ENCODE results near the gene KIF25. TPM values are rescaled to one million over a fixed set of nuclear protein-coding genes. Genes with fewer than 3 reads are reported as not detected.

KIF25 gene
- total RNA-seq, 2 donors from 2014 or later, result 0.34 TPM; not detected in 1

DNA sequence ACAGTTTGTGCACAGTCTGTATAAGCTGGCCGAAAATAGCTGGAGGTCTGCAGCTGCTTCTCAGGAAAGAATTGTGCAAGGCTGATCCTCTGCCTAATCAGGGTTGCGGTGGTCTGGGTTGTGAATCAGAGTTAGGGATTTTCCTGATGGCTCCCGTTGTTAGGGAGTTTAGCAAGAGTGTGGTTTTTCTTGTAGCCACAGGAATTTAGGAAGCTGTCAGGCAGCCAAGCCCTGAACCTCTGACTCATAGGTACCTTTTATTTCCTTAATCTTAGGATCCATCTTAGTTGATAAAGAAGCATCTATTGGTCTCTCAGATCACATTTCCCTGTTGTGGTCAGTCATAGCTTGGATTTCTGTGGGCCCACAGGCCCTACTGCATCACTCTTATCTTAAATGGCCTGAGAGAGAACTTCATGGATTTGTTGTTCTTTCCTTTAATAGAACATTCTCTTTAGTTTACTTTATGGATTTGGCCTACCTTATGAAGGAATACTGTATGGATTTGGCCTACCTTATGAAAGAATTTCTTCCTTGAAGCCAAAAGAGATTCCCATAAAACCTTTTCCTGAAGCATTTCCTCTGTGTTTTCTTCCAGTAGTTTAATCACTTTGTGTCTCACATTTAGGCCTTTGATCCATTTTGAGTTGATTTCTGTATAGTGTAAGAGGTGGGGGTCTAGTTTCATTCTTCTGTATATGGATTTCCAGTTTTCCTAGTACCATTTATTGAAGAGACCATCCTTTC lies 10.3 kb downstream of the KIF25 start:
- H3K36me3 Mint-ChIP-seq (ENCODE audit: insufficient read depth in 2 of 2), result peaks cover 8 to 15% of the 10 kb centered on the region in 2 donors
- H3K27ac Mint-ChIP-seq, result no peak overlapping the region
- H3K4me1 Mint-ChIP-seq (ENCODE audit: low read depth), result no peaks in the 10 kb centered on the region
- ATAC-seq (replicated peaks in 1 of 2) (no peak), DNase-seq (no peak)
- no peaks in the 10 kb centered on the region for H3K27me3 Mint-ChIP-seq (ENCODE audit: low read depth)
- H3K4me3 Mint-ChIP-seq, result no peak overlapping the region
- H3K9me3 Mint-ChIP-seq, result peaks cover 10 to 16% of the 10 kb centered on the region in 2 donors

- no peak for ATAC-seq (replicated peaks in 1 of 2)
- Mint-ChIP-seq H3K4me1 (ENCODE audit: low read depth) (no peaks in the 10 kb centered on the region), H3K36me3 (ENCODE audit: insufficient read depth in 2 of 2) (peaks cover 9 to 15% of the 10 kb centered on the region in 2 donors), H3K27me3 (ENCODE audit: low read depth) (no peaks in the 10 kb centered on the region), H3K4me3 (no peak overlapping the region), H3K9me3 (peaks cover 13 to 16% of the 10 kb centered on the region in 2 donors), H3K27ac (no peak overlapping the region)
- DNase-seq, result no peak
These were observed 11.9 kb downstream of the KIF25 start for GRCh38 chr6:168009331-168009730.

GRCh38 chr6:168011291-168011690 lies 13.8 kb downstream of the KIF25 start:
- ATAC-seq (replicated peaks in 1 of 2) (no peak), DNase-seq (no peak)
- H3K4me1 Mint-ChIP-seq (ENCODE audit: low read depth), result no peaks in the 10 kb centered on the region
- H3K36me3 Mint-ChIP-seq (ENCODE audit: insufficient read depth in 2 of 2), result peaks cover 9 to 15% of the 10 kb centered on the region in 2 donors
- peaks cover 13 to 16% of the 10 kb centered on the region in 2 donors for H3K9me3 Mint-ChIP-seq
- no peaks in the 10 kb centered on the region for H3K27me3 Mint-ChIP-seq (ENCODE audit: low read depth)
- no peak overlapping the region for H3K4me3 Mint-ChIP-seq
- no peak overlapping the region for H3K27ac Mint-ChIP-seq

DNA sequence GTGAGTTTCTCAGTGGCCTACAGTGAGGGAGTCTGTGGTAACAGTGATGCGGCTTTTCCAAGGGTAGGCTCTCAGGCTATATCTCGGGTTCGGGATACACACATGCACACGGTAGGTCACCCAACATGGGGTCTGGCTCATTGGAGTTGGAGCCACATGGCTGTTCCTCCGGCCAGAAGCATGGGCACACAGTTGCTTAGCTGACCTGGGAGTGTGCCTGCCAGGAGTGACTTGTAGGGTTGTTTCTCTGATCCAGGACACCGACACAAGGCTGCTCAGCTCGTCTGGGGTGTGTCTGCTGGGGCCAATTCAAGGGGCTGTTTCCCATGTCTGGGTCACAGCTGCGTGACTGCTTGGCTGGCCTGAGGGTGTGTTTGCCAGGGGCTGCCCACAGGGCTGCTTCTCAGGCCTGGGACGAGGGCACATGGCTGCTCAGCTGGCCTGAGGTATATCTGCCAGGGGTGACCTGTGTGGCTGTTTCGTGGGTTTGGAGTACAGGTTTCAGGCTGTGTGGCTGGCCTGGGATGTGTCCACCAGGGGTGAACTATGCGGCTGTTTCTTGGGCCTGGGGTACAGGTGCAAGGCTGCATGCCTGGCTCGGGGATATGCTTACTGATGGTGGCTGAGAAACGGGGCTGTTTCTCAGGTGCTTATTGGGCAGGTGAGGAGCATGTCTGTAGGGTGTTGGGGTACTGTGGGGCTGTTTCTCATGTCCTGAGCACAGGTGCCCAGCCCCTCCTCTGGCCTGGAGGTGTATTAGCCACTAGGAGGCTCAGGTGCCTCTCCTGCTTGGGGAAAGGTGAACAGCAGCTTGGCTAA lies 15.2 kb downstream of the KIF25 start:
- Mint-ChIP-seq H3K36me3 (ENCODE audit: insufficient read depth in 2 of 2) (peaks cover 9 to 15% of the 10 kb centered on the region in 2 donors), H3K4me1 (ENCODE audit: low read depth) (no peaks in the 10 kb centered on the region), H3K27me3 (ENCODE audit: low read depth) (no peaks in the 10 kb centered on the region), H3K27ac (no peak overlapping the region), H3K4me3 (no peak overlapping the region), H3K9me3 (peaks cover 13 to 16% of the 10 kb centered on the region in 2 donors)
- no peak for DNase-seq
- ATAC-seq (replicated peaks in 1 of 2), result no peak

DNA sequence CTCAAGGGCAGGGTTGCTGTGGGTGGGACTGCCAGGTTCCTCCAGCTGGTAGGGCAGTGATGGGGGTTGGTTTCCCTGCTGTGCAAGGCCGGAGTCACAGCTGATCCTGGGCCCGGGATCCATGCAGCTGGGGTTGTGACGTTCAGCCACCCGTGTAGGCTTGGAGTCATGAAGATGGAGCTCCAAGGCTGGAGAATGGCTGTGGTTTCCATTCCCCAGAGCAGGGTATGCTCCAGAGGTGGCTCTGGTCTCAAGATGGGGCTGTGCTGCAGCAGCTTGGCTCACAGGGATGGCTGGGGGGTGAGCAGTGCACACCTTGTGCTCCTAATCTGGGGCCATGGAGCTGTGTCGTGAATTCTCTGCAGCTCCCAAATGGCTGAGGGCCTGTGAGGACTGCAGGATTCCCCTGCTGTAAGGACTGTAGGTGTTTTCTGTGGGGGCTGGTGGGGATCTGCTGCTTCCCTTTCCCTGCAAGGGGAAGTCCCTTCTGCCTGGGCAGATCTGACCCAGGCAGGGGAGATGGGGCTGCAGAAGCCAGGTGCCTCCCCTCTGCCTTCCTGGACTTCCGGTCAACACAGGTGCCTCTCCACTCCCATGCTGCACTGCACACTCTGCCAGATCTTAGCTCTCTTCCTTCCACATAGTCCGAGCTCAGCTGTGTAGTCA lies 15.9 kb downstream of the KIF25 start:
- ATAC-seq (replicated peaks in 1 of 2) (no peak), DNase-seq (no peak)
- peaks cover 9 to 15% of the 10 kb centered on the region in 2 donors for H3K36me3 Mint-ChIP-seq (ENCODE audit: insufficient read depth in 2 of 2)
- no peak overlapping the region for H3K27ac Mint-ChIP-seq
- H3K4me1 Mint-ChIP-seq (ENCODE audit: low read depth), result no peaks in the 10 kb centered on the region
- H3K27me3 Mint-ChIP-seq (ENCODE audit: low read depth), result no peaks in the 10 kb centered on the region
- peaks cover 13 to 16% of the 10 kb centered on the region in 2 donors for H3K9me3 Mint-ChIP-seq
- no peak overlapping the region for H3K4me3 Mint-ChIP-seq

DNA sequence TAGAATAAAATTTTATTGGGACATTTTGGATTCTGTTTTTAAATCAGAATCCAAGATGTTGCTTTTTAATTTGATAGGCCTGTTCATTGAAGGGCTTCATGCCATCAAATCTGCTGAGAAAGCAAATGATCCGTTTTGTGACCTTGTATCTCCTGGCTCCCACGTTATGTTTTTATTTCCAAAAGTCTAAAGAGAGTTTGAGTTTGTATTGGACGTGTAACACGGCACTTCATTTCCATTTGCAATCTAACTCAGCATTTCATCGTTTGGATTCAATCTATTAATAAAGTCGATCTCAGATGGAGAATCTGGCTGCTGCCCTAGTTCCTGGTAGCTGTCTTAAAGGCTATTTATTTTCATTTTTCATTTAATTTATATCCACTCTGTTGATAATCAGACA lies 17.0 kb downstream of the KIF25 start:
- no peak overlapping the region for H3K27ac Mint-ChIP-seq
- ATAC-seq (replicated peaks in 1 of 2), result no peak
- no peak overlapping the region for H3K4me3 Mint-ChIP-seq
- peaks cover 9 to 14% of the 10 kb centered on the region in 2 donors for H3K36me3 Mint-ChIP-seq (ENCODE audit: insufficient read depth in 2 of 2)
- H3K27me3 Mint-ChIP-seq (ENCODE audit: low read depth), result no peaks in the 10 kb centered on the region
- H3K9me3 Mint-ChIP-seq, result peaks cover 16 to 20% of the 10 kb centered on the region in 2 donors
- DNase-seq, result no peak
- H3K4me1 Mint-ChIP-seq (ENCODE audit: low read depth), result no peaks in the 10 kb centered on the region

GRCh38 chr6:168015009-168015408 lies 17.5 kb downstream of the KIF25 start:
- no peak for DNase-seq
- H3K9me3 Mint-ChIP-seq, result peaks cover 16 to 20% of the 10 kb centered on the region in 2 donors
- no peaks in the 10 kb centered on the region for H3K4me1 Mint-ChIP-seq (ENCODE audit: low read depth)
- H3K4me3 Mint-ChIP-seq, result no peak overlapping the region
- no peak overlapping the region for H3K27ac Mint-ChIP-seq
- no peaks in the 10 kb centered on the region for H3K27me3 Mint-ChIP-seq (ENCODE audit: low read depth)
- ATAC-seq (replicated peaks in 1 of 2), result no peak
- H3K36me3 Mint-ChIP-seq (ENCODE audit: insufficient read depth in 2 of 2), result peaks cover 9 to 14% of the 10 kb centered on the region in 2 donors

- H3K4me1 Mint-ChIP-seq (ENCODE audit: low read depth), result no peaks in the 10 kb centered on the region
- DNase-seq (no peak), ATAC-seq (replicated peaks in 1 of 2) (no peak)
- no peaks in the 10 kb centered on the region for H3K27me3 Mint-ChIP-seq (ENCODE audit: low read depth)
- H3K9me3 Mint-ChIP-seq, result peaks cover 13 to 17% of the 10 kb centered on the region in 2 donors
- no peak overlapping the region for H3K4me3 Mint-ChIP-seq
- peaks cover 9 to 14% of the 10 kb centered on the region in 2 donors for H3K36me3 Mint-ChIP-seq (ENCODE audit: insufficient read depth in 2 of 2)
- H3K27ac Mint-ChIP-seq, result no peak overlapping the region
These were observed 18.2 kb downstream of the KIF25 start for GRCh38 chr6:168015482-168016175.

GRCh38 chr6:168016176-168016620 lies 18.7 kb downstream of the KIF25 start:
- DNase-seq, result no peak
- Mint-ChIP-seq H3K36me3 (ENCODE audit: insufficient read depth in 2 of 2) (peaks cover 6 to 10% of the 10 kb centered on the region in 2 donors), H3K4me3 (no peak overlapping the region), H3K9me3 (peaks cover 8 to 11% of the 10 kb centered on the region in 2 donors), H3K4me1 (ENCODE audit: low read depth) (no peaks in the 10 kb centered on the region), H3K27ac (no peak overlapping the region), H3K27me3 (ENCODE audit: low read depth) (no peaks in the 10 kb centered on the region)
- ATAC-seq (replicated peaks in 1 of 2), result no peak

- no peak overlapping the region for H3K27ac Mint-ChIP-seq
- peaks cover 2 to 3% of the 10 kb centered on the region in 2 donors for H3K36me3 Mint-ChIP-seq (ENCODE audit: insufficient read depth in 2 of 2)
- DNase-seq (no peak), ATAC-seq (replicated peaks in 1 of 2) (no peak)
- H3K4me1 Mint-ChIP-seq (ENCODE audit: low read depth), result no peaks in the 10 kb centered on the region
- no peaks in the 10 kb centered on the region for H3K27me3 Mint-ChIP-seq (ENCODE audit: low read depth)
- H3K4me3 Mint-ChIP-seq, result no peak overlapping the region
- peaks cover 7 to 8% of the 10 kb centered on the region in 2 donors for H3K9me3 Mint-ChIP-seq
These were observed 19.5 kb downstream of the KIF25 start for GRCh38 chr6:168016721-168017525.

DNA sequence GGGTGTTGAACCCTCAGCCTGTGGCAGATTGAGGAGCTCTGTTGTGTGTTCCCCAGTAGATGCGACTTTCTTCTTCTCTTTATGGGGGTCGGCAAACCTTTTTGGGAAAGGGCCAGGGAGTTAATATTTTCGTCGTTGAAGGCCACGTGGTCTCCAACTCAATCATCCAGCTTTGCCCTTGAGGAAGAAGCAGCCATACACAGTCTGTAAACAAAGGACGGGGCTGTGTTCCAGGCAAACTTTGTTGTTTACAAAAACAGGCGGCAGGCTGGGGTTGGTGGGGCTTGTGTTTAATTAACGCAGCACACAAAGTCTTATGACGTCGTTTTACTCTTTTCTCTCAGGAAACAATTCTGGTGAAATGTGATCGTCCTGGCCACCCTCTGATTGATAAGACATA lies 20.2 kb downstream of the KIF25 start:
- no peak for DNase-seq
- no peak overlapping the region for H3K27ac Mint-ChIP-seq
- H3K4me1 Mint-ChIP-seq (ENCODE audit: low read depth), result no peaks in the 10 kb centered on the region
- H3K36me3 Mint-ChIP-seq (ENCODE audit: insufficient read depth in 2 of 2), result peaks cover 0 to 2% of the 10 kb centered on the region in 2 donors
- no peak overlapping the region for H3K4me3 Mint-ChIP-seq
- ATAC-seq (replicated peaks in 1 of 2), result no peak
- H3K9me3 Mint-ChIP-seq, result peaks cover 5 to 6% of the 10 kb centered on the region in 2 donors
- no peaks in the 10 kb centered on the region for H3K27me3 Mint-ChIP-seq (ENCODE audit: low read depth)

DNA sequence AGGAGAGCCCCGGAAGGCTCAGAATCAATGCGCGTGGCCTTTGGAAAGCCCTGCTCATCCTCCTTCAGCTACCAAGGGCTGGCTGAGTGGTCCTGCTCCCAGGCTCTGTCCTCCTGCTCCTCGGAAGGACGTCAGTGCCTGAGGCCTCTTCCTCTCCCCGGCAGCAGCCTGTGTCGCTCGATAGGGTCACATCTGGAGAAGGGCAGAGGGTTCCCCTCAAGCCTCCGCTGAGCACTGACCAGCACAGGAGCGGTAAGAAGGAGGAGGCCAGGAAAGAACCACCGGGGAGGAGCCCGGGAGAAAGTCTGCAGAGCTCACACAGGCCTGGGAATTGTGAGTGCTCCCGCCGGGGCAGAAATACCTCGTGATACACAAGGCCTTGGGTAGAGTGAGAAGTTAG lies 21.2 kb downstream of the KIF25 start:
- Mint-ChIP-seq H3K36me3 (ENCODE audit: insufficient read depth in 2 of 2) (peaks cover 0 to 1% of the 10 kb centered on the region in 2 donors), H3K27ac (no peak overlapping the region), H3K4me1 (ENCODE audit: low read depth) (no peaks in the 10 kb centered on the region), H3K4me3 (no peak overlapping the region), H3K27me3 (ENCODE audit: low read depth) (no peaks in the 10 kb centered on the region), H3K9me3 (peaks cover 5% of the 10 kb centered on the region in 2 donors)
- ATAC-seq (replicated peaks in 1 of 2), result no peak
- DNase-seq, result no peak

Data from activated T-cell treated with anti-CD3 and anti-CD28 coated beads, Interleukin-2, amount 50 U/mL, for 72 hours (primary cell).